Measurements from ENCODE around the gene CDC42SE2. TPM values are rescaled to one million over a fixed set of nuclear protein-coding genes. Genes with fewer than 3 reads are reported as not detected.
"Not testable (repeated sequence)": the region's sequence is repeated elsewhere in the genome, so short reads cannot be mapped to it uniquely, and the experiment has no call there.

CDC42SE2 gene
- total RNA-seq, 1 donor: 45.6 TPM

DNA sequence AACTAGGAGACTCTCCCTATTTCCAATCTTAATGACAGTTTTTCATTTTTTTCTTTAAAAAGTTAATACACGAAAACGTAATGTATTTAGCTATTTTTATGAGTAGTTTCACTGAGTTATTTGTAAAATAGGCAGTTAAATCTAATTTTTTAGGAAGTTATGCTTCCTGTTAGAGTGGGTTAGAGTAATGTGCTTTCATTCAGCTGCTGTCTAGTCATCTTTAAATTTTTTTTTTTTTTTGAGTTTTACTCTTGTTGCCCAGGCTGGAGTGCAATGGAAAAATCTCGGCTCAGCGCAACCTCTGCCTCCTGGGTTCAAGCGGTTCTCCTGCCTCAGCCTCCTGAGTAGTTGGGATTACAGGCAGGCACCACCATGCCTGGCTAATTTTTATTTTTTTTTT is 34.0 kb downstream of the CDC42SE2 start:
- no peak for DNase-seq (ENCODE audit: low read depth)
- H3K4me3 ChIP-seq (ENCODE audit: low read depth, low read length): no peak overlapping the region
- no peak for TF ChIP-seq CTCF (IDR thresholded peaks at IDR 0.05; ENCODE audit: insufficient read depth, low read length)

GRCh38 chr5:131299465-131299864 is 35.6 kb downstream of the CDC42SE2 start:
- no peak overlapping the region for H3K4me3 ChIP-seq (ENCODE audit: low read depth, low read length)
- TF ChIP-seq CTCF (IDR thresholded peaks at IDR 0.05; ENCODE audit: insufficient read depth, low read length): no peak
- DNase-seq (ENCODE audit: low read depth): no peak

DNA sequence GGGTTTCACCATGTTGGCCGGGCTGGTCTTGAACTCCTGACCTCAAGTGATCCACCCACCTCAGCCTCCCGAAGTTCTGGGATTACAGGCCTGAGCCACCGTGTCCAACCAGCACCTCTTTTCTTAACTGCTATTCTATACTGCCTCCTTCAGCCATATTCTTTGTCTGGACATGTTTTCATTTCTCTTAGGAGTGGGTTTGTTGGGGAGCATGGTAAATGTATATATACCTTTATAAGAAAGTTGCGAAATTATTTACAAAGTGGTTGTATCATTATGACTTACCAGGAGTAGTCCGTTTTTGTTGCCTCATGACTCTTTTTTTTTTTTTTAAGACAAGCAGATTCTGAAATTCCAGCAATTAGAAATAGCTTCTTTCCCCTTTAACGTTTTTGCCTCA is 38.7 kb downstream of the CDC42SE2 start:
- TF ChIP-seq CTCF (IDR thresholded peaks at IDR 0.05; ENCODE audit: insufficient read depth, low read length): no peak
- no peak overlapping the region for H3K4me3 ChIP-seq (ENCODE audit: low read depth, low read length)
- no peak for DNase-seq (ENCODE audit: low read depth)

- TF ChIP-seq CTCF (IDR thresholded peaks at IDR 0.05; ENCODE audit: insufficient read depth, low read length): no peak
- peak; percentile 89 for DNase-seq (ENCODE audit: low read depth)
Observed at GRCh38 chr5:131303537-131303936, 39.7 kb downstream of the CDC42SE2 start.

GRCh38 chr5:131304414-131304813 is 40.6 kb downstream of the CDC42SE2 start:
- DNase-seq (ENCODE audit: low read depth): no peak
- TF ChIP-seq CTCF (IDR thresholded peaks at IDR 0.05; ENCODE audit: insufficient read depth, low read length): no peak
- no peak overlapping the region for H3K4me3 ChIP-seq (ENCODE audit: low read depth, low read length)

More at GRCh38 chr5:131303537-131303936, 39.7 kb downstream of the CDC42SE2 start:
- no peak overlapping the region for H3K4me3 ChIP-seq (ENCODE audit: low read depth, low read length)

- no peak overlapping the region for H3K4me3 ChIP-seq (ENCODE audit: low read depth, low read length)
- no peak for TF ChIP-seq CTCF (IDR thresholded peaks at IDR 0.05; ENCODE audit: insufficient read depth, low read length)
Observed at GRCh38 chr5:131305138-131305689, 41.4 kb downstream of the CDC42SE2 start.

GRCh38 chr5:131305906-131306305 is 42.1 kb downstream of the CDC42SE2 start:
- no peak for TF ChIP-seq CTCF (IDR thresholded peaks at IDR 0.05; ENCODE audit: insufficient read depth, low read length)
- H3K4me3 ChIP-seq (ENCODE audit: low read depth, low read length): no peak overlapping the region
- DNase-seq (ENCODE audit: low read depth): peak; percentile 61

More at GRCh38 chr5:131305138-131305689, 41.4 kb downstream of the CDC42SE2 start:
- no peak for DNase-seq (ENCODE audit: low read depth)

DNA sequence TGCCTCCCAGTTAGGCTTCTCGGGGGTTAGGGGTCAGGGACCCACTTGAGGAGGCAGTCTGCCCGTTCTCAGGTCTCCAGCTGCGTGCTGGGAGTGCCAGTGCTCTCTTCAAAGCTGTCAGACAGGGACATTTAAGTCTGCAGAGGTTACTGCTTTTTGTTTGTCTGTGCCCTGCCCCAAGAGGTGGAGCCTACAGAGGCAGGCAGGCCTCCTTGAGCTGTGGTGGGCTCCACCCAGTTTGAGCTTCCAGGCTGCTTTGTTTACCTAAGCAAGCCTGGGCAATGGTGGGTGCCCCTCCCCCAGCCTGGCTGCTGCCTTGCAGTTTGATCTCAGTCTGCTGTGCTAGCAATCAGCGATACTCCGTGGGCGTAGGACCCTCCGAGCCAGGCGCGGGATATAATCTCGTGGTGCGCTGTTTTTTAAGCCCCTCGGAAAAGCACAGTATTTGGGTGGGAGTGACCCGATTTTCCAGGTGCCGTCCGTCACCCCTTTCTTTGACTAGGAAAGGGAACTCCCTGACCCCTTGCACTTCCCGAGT is 48.5 kb downstream of the CDC42SE2 start:
- not testable (repeated sequence) for DNase-seq (ENCODE audit: low read depth); H3K4me3 ChIP-seq (ENCODE audit: low read depth, low read length)
